ENCODE measurements around the gene SRD5A3. TPM values are rescaled to one million over a fixed set of nuclear protein-coding genes. Genes with fewer than 3 reads are reported as not detected.
A peak's percentile ranks its signal among the peaks of the same experiment; 100 is the strongest.
"Not testable (repeated sequence)": the region's sequence is repeated elsewhere in the genome, so short reads cannot be mapped to it uniquely, and the experiment has no call there.

The SRD5A3 gene
- total and polyA plus RNA-seq, 2 donors = 6.1 to 9.7 TPM

DNA sequence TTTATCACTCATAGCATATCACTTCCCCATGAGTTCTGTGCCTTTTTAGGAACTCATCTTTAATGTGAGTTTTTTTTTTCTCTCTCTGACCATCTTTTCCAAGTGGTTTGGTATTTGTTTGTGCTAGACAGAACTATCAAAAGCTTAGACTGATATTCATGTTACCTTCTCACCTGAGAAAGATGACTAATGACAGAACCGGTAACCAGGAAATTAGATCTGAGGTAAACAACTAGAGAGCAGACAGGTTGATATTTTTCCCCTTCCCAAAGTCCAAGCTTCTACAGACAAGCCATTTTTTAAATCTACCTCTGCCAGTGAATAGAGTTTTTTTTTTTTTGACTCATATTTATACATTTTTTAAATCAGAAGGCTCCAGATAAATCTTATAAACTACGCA, 17.0 kb upstream of the SRD5A3 start:
- Histone ChIP-seq H3K4me3 (ENCODE audit: low read depth, low read length) (no peak overlapping the region), H3K36me3 (ENCODE audit: insufficient read depth) (no peaks in the 10 kb centered on the region), H3K27ac (ENCODE audit: low read depth) (no peak overlapping the region), H3K4me1 (ENCODE audit: insufficient read depth) (no peaks in the 10 kb centered on the region)
- DNase-seq (ENCODE audit: extremely low spot score) = no peak
- WGBS = 88% methylated on average over 2 of the region's 2 CpGs

DNA sequence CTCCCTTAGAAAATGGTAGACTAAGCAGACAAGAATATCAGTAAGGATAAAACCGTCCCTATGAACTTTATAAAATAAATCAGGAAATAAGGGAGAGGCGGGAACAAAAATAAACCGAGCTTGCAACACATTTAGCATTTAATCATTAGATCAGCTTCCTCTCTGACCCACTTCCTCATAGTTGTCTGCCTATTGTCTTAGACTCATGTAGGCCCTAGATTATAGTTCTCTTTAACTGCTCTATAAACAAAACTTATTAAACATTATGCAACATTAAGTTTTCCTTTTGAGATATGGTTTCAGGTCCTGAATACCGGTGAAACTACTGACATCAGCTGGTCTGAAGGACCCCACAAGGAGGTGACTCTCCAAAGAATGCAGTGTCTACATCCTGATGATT, 15.8 kb upstream of the SRD5A3 start:
- Histone ChIP-seq H3K36me3 (ENCODE audit: insufficient read depth) (no peaks in the 10 kb centered on the region), H3K4me1 (ENCODE audit: insufficient read depth) (no peaks in the 10 kb centered on the region), H3K4me3 (ENCODE audit: low read depth, low read length) (no peak overlapping the region), H3K27ac (ENCODE audit: low read depth) (no peak overlapping the region)
- WGBS = 69% methylated on average over 4 of the region's 4 CpGs
- no peak for DNase-seq (ENCODE audit: extremely low spot score)

DNA sequence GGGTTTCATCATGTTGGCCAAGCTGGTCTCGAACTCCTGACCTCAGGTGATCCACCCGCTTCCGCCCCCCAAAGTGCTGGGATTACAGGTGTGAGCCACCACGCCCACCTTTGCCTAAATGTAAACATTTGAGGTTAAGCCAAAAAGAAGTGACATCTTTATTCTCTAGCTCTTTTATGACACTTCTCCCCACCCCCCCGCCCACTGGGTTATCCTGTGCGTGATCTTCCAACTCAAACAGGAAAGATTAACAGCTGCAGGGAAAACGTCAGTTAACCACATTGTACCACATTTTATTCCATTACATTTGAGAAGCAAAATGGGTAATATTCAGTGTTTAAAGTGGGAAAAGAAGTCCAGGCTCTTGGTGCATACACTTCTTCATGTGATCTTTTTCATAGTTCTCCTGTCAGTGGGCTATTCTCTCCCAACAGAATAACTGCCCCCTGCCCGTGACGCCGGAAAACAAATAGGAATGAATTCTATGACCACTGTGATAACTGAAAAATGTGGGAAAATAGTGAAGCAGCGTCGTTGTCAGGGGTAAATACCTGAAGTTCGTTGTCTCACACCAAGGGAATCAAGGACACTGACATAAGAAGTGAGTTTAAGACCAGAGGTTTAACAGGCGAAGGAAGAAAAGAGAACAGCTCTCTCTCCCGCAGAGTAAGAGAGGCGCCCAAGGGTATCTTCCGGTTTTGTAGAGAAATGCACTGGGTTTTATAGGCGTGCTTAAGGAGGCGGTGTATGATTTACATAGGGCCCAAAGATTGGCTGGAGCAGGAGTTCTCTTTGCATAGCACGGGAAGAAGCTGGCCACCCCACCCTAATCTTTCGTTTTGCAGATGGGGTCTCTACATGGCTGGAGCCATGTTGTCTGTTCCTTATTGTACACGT, 9.7 kb upstream of the SRD5A3 start:
- Histone ChIP-seq H3K36me3 (ENCODE audit: insufficient read depth) (no peaks in the 10 kb centered on the region), H3K4me1 (ENCODE audit: insufficient read depth) (no peaks in the 10 kb centered on the region), H3K27ac (ENCODE audit: low read depth) (no peak overlapping the region), H3K4me3 (ENCODE audit: low read depth, low read length) (no peak overlapping the region)
- WGBS = 80% methylated on average over 22 of the region's 22 CpGs
- no peak for DNase-seq (ENCODE audit: extremely low spot score)

DNA sequence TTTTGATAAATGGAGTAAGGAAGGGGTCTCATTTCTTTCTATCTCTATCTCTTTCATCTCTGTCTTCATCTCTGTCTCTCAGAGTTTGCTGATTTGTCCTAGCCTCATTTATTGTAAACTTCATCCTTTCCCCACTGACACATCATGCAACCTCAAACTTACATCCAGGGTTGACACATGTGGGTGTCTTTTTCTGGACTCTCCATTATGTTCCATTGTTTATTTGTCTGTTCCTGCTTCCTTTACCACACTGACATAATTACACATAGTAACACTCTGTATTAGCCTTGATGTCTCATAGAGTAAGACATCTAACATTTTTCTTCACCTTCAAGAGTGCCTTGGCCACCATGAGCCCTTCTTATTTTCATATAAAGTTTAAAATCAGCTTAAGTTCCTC, 8.1 kb upstream of the SRD5A3 start:
- Histone ChIP-seq H3K27ac (ENCODE audit: low read depth) (no peak overlapping the region), H3K4me3 (ENCODE audit: low read depth, low read length) (no peak overlapping the region), H3K4me1 (ENCODE audit: insufficient read depth) (no peaks in the 10 kb centered on the region), H3K36me3 (ENCODE audit: insufficient read depth) (no peaks in the 10 kb centered on the region)
- no peak for DNase-seq (ENCODE audit: extremely low spot score)

DNA sequence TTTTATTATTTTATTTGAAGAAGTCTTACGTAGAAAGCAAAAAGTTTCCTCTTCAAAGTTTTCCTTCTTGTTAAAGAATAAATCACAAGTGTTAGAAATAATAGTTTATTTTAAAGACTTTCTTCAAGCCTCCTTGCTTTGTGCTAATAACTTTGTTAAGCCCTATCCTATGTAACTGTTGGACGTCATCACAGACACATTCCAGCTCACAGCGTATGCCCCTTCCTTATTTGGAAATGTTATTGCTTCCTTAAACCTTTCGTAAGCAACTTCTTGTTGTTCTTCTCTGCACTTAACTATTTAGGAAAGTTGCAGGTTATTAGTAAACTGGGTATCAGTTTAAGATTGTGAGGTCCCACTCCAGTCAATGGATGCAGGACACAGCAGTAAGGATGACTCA, 7.6 kb upstream of the SRD5A3 start:
- no peak overlapping the region for H3K27ac ChIP-seq (ENCODE audit: low read depth)
- H3K36me3 ChIP-seq (ENCODE audit: insufficient read depth) = no peaks in the 10 kb centered on the region
- no peak for DNase-seq (ENCODE audit: extremely low spot score)
- 63% methylated on average over 4 of the region's 4 CpGs for WGBS
- no peak overlapping the region for H3K4me3 ChIP-seq (ENCODE audit: low read depth, low read length)
- no peaks in the 10 kb centered on the region for H3K4me1 ChIP-seq (ENCODE audit: insufficient read depth)

DNA sequence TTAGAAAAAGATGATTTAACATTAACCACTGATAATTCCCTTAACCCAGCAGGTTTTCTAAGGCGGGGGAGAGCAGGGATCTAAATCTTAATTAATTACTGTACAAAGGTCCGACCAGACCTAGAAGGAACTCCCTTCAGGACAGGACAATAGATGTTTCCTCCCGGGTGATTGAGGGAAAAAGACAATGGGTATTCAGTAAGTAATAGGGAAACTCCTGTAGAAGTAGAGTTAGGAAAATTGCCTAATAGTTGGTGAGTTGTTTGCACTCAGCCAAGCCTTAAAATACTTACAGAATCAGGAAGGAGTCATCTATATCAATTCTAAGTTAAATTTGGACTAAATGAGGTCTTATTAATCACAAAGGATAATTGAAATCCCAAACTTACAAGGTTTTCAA, 5.8 kb upstream of the SRD5A3 start:
- 64% methylated on average over 3 of the region's 3 CpGs for WGBS
- no peak overlapping the region for H3K27ac ChIP-seq (ENCODE audit: low read depth)
- no peaks in the 10 kb centered on the region for H3K4me1 ChIP-seq (ENCODE audit: insufficient read depth)
- no peak for DNase-seq (ENCODE audit: extremely low spot score)
- H3K36me3 ChIP-seq (ENCODE audit: insufficient read depth) = no peaks in the 10 kb centered on the region
- H3K4me3 ChIP-seq (ENCODE audit: low read depth, low read length) = no peak overlapping the region

DNA sequence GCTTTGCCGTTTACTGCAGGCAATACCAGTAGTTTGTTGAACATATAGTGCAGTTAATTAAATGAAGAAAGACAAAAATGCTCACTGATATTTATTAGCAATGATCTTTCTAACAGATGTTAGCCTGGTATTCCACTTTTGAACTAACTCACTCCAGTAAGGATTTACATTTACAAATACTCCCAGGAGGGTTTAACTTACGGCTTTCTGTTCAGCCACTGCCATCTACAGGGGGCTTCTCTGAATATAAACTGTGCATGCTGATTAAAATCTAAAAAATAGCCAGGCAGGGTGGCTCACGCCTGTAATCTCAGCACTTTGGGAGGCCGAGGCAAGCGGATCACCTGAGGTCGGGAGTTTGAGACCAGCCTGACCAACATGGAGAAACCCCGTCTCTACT, 2.2 kb upstream of the SRD5A3 start:
- H3K4me1 ChIP-seq (ENCODE audit: insufficient read depth) = peaks cover 3% of the 10 kb centered on the region
- H3K36me3 ChIP-seq (ENCODE audit: insufficient read depth) = no peaks in the 10 kb centered on the region
- H3K4me3 ChIP-seq (ENCODE audit: low read depth, low read length) = no peak overlapping the region
- H3K27ac ChIP-seq (ENCODE audit: low read depth) = no peak overlapping the region
- DNase-seq (ENCODE audit: extremely low spot score) = no peak
- WGBS = 84% methylated on average over 7 of the region's 7 CpGs

DNA sequence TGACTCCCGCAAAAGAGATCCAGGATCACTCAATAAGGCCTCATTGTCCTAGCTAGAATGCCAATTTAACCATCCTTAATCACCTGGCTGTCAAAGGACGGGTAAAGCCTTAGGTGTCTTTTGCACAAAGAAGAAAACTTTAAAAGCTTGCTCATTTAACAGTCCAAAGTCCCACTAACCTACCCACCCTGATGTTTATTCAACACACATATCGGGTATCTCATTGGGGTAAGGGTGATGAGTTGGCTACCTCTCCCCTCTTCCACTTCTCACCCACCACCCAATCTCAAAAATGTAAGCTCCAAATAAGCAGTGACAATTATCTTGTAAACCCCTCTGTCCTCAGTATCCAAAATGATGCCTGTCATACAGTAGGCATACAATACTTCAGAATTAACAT, 988 bp upstream of the SRD5A3 start:
- no peak overlapping the region for H3K27ac ChIP-seq (ENCODE audit: low read depth)
- DNase-seq (ENCODE audit: extremely low spot score) = no peak
- peaks cover 3% of the 10 kb centered on the region for H3K4me1 ChIP-seq (ENCODE audit: insufficient read depth)
- no peaks in the 10 kb centered on the region for H3K36me3 ChIP-seq (ENCODE audit: insufficient read depth)
- WGBS = 88% methylated on average over 3 of the region's 3 CpGs
- H3K4me3 ChIP-seq (ENCODE audit: low read depth, low read length) = no peak overlapping the region

DNA sequence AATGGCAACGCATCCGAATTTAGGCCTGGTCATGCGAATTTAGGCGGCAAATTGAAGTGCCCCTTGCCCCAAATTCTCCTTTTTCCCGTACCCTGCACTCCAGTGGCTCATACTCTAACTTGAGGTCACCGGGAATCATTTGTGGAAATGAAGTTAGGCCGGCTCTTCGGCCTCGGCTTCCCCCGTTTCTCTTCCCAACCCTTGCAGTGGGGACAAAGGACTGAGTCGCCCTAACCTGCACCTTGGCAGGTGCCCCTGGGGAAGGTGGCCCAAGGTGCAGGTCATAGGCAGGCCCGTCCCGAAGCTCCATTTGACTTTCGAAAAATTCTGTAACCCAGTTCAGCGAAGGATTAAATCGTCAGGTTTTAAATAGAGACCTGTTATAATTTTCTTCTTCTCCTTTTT, 811 bp downstream of the SRD5A3 start:
- 37% methylated on average over 16 of the region's 16 CpGs for WGBS
- Histone ChIP-seq H3K4me1 (ENCODE audit: insufficient read depth) (peaks cover 3% of the 10 kb centered on the region), H3K27ac (ENCODE audit: low read depth) (peak overlapping the region; percentile 98), H3K4me3 (ENCODE audit: low read depth, low read length) (peak overlapping the region; percentile 73), H3K36me3 (ENCODE audit: insufficient read depth) (no peaks in the 10 kb centered on the region)
- no peak for DNase-seq (ENCODE audit: extremely low spot score)

DNA sequence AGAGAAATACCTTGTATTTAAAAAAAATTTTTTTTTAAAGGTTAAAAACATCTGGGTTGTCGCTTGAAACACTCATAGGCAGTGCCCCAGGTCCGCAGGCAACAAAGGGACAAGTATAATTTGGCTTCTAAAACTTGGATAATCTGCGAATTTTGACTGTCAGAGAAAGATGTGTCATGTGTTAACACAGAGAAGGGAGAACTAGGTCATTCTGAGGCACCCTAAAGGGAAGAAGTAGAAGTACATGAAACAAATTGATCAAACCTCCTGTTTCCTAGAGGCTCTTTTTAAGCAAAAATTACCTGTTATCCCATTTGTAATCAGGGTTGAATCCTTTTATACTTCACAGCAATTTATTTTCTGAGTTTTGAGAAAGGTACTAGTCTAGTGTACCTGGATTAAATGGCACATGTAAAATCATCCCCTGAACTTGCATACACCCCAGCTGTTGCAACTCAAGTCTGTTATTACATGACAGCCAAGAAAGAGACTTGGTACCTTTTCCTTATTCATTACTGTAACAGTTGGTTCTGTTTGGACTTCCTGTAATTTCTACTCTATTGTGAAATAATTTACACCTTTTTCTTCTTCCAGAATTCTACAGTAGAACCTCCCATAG, 1.7 kb downstream of the SRD5A3 start:
- Histone ChIP-seq H3K27ac (ENCODE audit: low read depth) (no peak overlapping the region), H3K4me3 (ENCODE audit: low read depth, low read length) (no peak overlapping the region), H3K4me1 (ENCODE audit: insufficient read depth) (peaks cover 3% of the 10 kb centered on the region), H3K36me3 (ENCODE audit: insufficient read depth) (no peaks in the 10 kb centered on the region)
- DNase-seq (ENCODE audit: extremely low spot score) = no peak
- 96% methylated on average over 3 of the region's 3 CpGs for WGBS

DNA sequence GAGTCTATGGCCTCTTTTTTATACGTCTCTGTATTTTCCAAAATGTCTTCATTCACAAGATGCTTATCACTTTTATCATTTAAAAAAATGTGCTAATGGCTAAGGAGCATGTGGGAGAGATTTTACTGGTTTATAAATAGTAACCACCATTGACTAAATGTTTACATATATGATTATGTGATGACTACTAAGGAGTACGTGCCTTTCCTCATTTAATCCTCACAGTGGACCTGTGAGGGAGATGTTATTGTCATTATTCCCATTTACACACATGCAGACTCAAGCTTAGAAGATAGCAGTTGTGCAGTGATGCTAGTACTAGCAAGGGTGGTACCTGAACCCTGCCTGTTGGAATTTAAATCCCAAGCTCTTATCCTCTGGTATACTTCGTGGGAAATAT, 2.4 kb downstream of the SRD5A3 start:
- WGBS = 43% methylated on average over 3 of the region's 3 CpGs
- DNase-seq (ENCODE audit: extremely low spot score) = no peak
- H3K4me1 ChIP-seq (ENCODE audit: insufficient read depth) = peaks cover 3% of the 10 kb centered on the region
- no peak overlapping the region for H3K27ac ChIP-seq (ENCODE audit: low read depth)
- no peak overlapping the region for H3K4me3 ChIP-seq (ENCODE audit: low read depth, low read length)
- no peaks in the 10 kb centered on the region for H3K36me3 ChIP-seq (ENCODE audit: insufficient read depth)

DNA sequence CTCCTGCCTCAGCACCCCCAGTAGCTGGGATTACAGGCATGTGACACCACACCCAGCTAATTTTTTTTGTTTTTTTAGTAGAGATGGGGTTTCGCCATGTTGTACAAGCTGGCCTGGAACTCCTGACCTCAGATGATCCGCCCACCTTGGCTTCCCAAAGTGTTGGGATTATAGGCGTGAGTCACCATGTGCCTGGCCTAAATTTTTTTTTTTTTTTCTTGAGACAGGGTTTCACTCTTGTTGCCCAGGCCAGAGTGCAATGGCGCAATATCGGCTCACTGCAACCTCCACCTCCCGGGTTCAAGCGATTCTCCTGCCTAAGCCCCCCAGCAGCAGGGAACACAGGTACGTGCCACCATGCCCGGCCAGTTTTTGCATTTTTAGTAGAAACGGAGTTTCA, 4.8 kb downstream of the SRD5A3 start:
- DNase-seq (ENCODE audit: extremely low spot score); H3K36me3 ChIP-seq (ENCODE audit: insufficient read depth); H3K4me1 ChIP-seq (ENCODE audit: insufficient read depth); H3K4me3 ChIP-seq (ENCODE audit: low read depth, low read length); H3K27ac ChIP-seq (ENCODE audit: low read depth): not testable (repeated sequence)
- WGBS = 94% methylated on average over 10 of the region's 10 CpGs

DNA sequence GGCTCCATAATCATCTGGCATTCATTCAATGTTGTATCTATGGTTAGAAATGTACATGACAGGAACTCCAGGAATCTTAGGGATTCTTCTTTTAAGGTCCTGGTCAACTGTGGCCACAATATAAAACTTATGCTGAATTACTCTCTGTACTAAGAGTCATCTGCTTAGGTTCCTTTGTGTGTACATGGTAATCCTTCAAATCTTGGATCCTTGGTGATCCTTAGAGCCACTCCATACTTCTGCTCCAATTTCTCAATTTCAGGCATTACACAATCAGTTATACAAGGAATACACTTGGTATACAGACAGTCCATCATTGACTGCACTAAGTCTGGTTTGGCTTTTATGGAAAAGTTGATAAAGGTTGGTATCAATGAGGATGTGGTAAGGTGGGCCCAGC, 5.8 kb downstream of the SRD5A3 start:
- no peak for DNase-seq (ENCODE audit: extremely low spot score)
- Histone ChIP-seq H3K4me3 (ENCODE audit: low read depth, low read length) (no peak overlapping the region), H3K27ac (ENCODE audit: low read depth) (no peak overlapping the region), H3K4me1 (ENCODE audit: insufficient read depth) (peaks cover 4% of the 10 kb centered on the region), H3K36me3 (ENCODE audit: insufficient read depth) (no peaks in the 10 kb centered on the region)

DNA sequence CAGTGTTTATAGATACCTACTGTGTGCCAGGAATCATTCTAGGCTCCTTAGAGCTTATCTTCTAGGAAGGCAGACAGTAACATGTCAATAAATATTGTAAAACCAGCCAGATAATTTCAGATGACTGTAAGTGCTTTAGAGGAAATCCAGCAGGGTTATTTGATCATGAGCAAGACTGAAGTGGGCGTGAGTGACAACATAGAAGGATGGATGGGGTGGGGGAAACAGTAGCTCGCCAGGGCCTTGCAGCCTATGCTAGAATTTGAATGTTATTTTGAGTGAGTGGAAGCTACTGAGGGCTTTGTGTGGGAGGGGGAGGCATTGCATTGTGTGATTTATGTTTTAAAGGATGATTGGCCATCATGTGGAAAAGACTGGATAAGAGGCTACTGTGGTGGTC, 6.7 kb downstream of the SRD5A3 start:
- Histone ChIP-seq H3K4me1 (ENCODE audit: insufficient read depth) (peaks cover 2% of the 10 kb centered on the region), H3K4me3 (ENCODE audit: low read depth, low read length) (no peak overlapping the region), H3K36me3 (ENCODE audit: insufficient read depth) (no peaks in the 10 kb centered on the region), H3K27ac (ENCODE audit: low read depth) (no peak overlapping the region)
- DNase-seq (ENCODE audit: extremely low spot score) = no peak
- WGBS = 98% methylated on average over 2 of the region's 2 CpGs

Measured in urinary bladder (tissue), 4 donors.